K562 (cell line): ENCODE measurements around the gene TAL1. TPM values are rescaled to one million over a fixed set of nuclear protein-coding genes. Genes with fewer than 3 reads are reported as not detected.

Source experiments
- CHCHD3 ChIP-seq: fragments of 250-450 bp; sonication (Bioruptor Pico); IDR thresholded peaks from 2 replicates; pipeline ENCODE4 v2.1.2; 2022; ENCODE audit warnings: mild to moderate bottlenecking
- DMBX1 ChIP-seq: fragments of 250-450 bp; sonication (Bioruptor Pico); IDR thresholded peaks from 2 replicates; pipeline ENCODE4 v1.8.0; 2022; ENCODE audit warnings: inconsistent platforms, mild to moderate bottlenecking, moderate library complexity, borderline replicate concordance
- ELF1 ChIP-seq: fragments of 200-800 bp; sonication (Bioruptor generic); IDR thresholded peaks from 2 replicates; pipeline ENCODE4 v1.6.1; 2016; ENCODE audit warnings: missing genetic modification characterization, missing compliant biosample characterization
- ILK ChIP-seq: fragments of 450-650 bp; IDR thresholded peaks from 2 replicates; pipeline ENCODE4 v1.6.1; 2016; ENCODE audit warnings: missing genetic modification characterization, low read depth, mild to moderate bottlenecking, missing compliant biosample characterization, moderate library complexity, borderline replicate concordance
- JUNB ChIP-seq: fragments of 450-650 bp; formaldehyde crosslinking; conservative IDR thresholded peaks from 2 replicates; pipeline ENCODE4 v1.4.0; 2020; ENCODE audit warnings: mild to moderate bottlenecking
- KDM2B ChIP-seq: fragments of 250-450 bp; sonication (Bioruptor Pico); IDR thresholded peaks from 2 replicates; pipeline ENCODE4 v1.8.0; 2021; ENCODE audit warnings: mild to moderate bottlenecking, moderate library complexity
- KLF16 ChIP-seq: IDR thresholded peaks from 2 replicates; pipeline ENCODE4 v1.6.1; 2016; ENCODE audit warnings: antibody characterized with exemption
- NFIX ChIP-seq: fragments of 250-450 bp; sonication (Bioruptor Pico); IDR thresholded peaks from 2 replicates; pipeline ENCODE4 v1.4.0; 2020; ENCODE audit warnings: low read depth, mild to moderate bottlenecking, moderate library complexity
- PURB ChIP-seq: sonication (generic); formaldehyde crosslinking; IDR thresholded peaks from 2 replicates; pipeline ENCODE4 v1.9.0; 2021; ENCODE audit warnings: low read depth, mild to moderate bottlenecking, missing genetic modification reagents
- RBBP5 ChIP-seq: fragments of 200-600 bp; sonication (generic); IDR thresholded peaks from 2 replicates; pipeline ENCODE4 v1.6.1; 2012; ENCODE audit warnings: borderline replicate concordance, mild to moderate bottlenecking, low read length, control low read depth, inconsistent platforms; ENCODE audit not compliant: insufficient read depth, poor library complexity, severe bottlenecking
- ZNF347 ChIP-seq: fragments of 450-650 bp; formaldehyde crosslinking; IDR thresholded peaks from 2 replicates; pipeline ENCODE4 v1.4.0; 2020; ENCODE audit warnings: low read depth, mild to moderate bottlenecking, moderate library complexity
- ZNF431 ChIP-seq: sonication (generic); formaldehyde crosslinking; IDR thresholded peaks from 2 replicates; pipeline ENCODE4 v1.8.0; 2022; ENCODE audit warnings: mild to moderate bottlenecking, missing genetic modification reagents
- polyA plus RNA-seq, 8 experiments: library from polyadenylated mRNA; depleted of rRNA in 4 of 8; stranded (reverse) in 5 of 8; unstranded in 3 of 8; fragments of >200 nt; fragmentation: Nextera tagmentation in 2 of 8; fragmentation: Illumina TruSeq in 1 of 8; extraction: Ambion mirVana in 2 of 8; extraction: Trizol in 1 of 8; gene quantifications; 2 replicates each; pipeline versions ENCODE4 v1.2.1 to v1.2.3, GENCODE V29; 2011 to 2014; ENCODE audit warnings: inconsistent platforms in 1 of 8, missing spikeins in 1 of 8
- total RNA-seq, 7 experiments: library from RNA; depleted of rRNA in 6 of 7; stranded (reverse); fragments of >200 nt in 6 of 7; fragmentation: Illumina TruSeq in 2 of 7; extraction: Trizol in 2 of 7; gene quantifications; 2 replicates each; pipeline versions ENCODE4 v1.2.1 to v1.2.3, GENCODE V29; 2011 to 2021; ENCODE audit warnings: low replicate concordance in 1 of 7
- TF ChIP-seq, protein P1 (sequence below), 2 experiments: IDR thresholded peaks; 2 replicates each; pipeline ENCODE4 v1.6.1; 2012; ENCODE audit warnings: improper control_type of control experiment in 2 of 2, low read depth in 2 of 2, low read length in 2 of 2, borderline replicate concordance in 1 of 2
- TF ChIP-seq, protein P2 (sequence below): fragments of 250-450 bp; sonication (Bioruptor Pico); IDR thresholded peaks from 2 replicates; pipeline ENCODE4 v1.5.0; 2021; ENCODE audit warnings: mild to moderate bottlenecking, moderate library complexity
- TF ChIP-seq, protein P3 (sequence below): sonication (generic); IDR thresholded peaks from 2 replicates; pipeline ENCODE4 v1.6.1; 2016
- TF ChIP-seq, protein P4 (sequence below): fragments of 450-650 bp; IDR thresholded peaks from 2 replicates; pipeline ENCODE4 v1.6.1; 2017; ENCODE audit warnings: mild to moderate bottlenecking, moderate library complexity
- TF ChIP-seq, protein P5 (sequence below): IDR thresholded peaks from 3 replicates; pipeline ENCODE4 v1.6.1; 2011; ENCODE audit warnings: borderline replicate concordance, mild to moderate bottlenecking; ENCODE audit not compliant: insufficient read length, insufficient read depth

Gene TAL1
- total and polyA plus RNA-seq, 9 of the 15 experiments (the other 6 are each of a cell fraction or from before 2014, with no cell fraction given) = 18.5 to 106 (median 59.7) TPM

DNA sequence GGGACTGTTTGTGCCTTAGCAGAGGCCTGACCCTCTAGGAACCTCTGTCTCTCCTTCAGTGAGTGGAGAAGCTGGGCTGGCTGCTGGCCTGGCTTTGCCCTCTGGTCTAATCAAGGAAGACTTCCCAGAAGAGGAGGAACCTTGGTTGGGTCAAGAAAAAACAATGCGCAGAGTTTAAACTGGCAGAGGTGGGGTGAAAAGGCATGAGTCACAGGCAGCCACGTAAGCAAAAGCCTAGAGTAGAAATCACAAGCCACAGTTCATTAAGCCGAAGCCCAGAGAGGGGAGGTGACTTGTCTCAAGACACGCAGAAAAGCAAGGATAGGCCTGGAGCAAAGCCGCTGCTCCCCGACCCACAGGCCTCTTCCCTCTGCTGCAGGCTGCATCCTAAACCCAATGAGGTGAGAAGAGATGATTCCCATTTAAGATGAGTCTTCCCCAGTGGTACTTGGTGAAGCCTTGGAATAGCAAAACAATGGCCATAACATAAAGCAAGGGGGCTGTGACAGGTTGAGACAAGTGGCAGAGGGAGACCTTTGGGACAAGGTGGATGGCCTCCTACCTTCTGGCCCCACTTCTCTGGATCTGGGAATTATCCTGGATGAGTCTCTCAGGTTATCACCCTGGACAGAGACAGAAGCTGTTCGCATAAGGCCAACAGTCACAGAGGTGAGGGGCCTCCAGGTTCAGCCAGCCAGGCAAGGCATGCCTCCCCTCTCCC, 49.9 kb downstream of the TAL1 start (continued):
- TF ChIP-seq JUNB (CRISPR knock-in tag) (0 out of 2 replicates have a peak, but pooled peaks have one; percentile 22), DMBX1 (CRISPR knock-in tag) (peak; percentile 59), KLF16 (no peak), RBBP5 (peak; percentile 9), ELF1 (no peak), PURB (no peak), ZNF347 (no peak), CHCHD3 (CRISPR knock-in tag) (no peak), ILK (tag) (no peak), NFIX (no peak), ZNF431 (CRISPR knock-in tag) (no peak), KDM2B (CRISPR knock-in tag) (no peak)
- TF ChIP-seq, protein P1, sequence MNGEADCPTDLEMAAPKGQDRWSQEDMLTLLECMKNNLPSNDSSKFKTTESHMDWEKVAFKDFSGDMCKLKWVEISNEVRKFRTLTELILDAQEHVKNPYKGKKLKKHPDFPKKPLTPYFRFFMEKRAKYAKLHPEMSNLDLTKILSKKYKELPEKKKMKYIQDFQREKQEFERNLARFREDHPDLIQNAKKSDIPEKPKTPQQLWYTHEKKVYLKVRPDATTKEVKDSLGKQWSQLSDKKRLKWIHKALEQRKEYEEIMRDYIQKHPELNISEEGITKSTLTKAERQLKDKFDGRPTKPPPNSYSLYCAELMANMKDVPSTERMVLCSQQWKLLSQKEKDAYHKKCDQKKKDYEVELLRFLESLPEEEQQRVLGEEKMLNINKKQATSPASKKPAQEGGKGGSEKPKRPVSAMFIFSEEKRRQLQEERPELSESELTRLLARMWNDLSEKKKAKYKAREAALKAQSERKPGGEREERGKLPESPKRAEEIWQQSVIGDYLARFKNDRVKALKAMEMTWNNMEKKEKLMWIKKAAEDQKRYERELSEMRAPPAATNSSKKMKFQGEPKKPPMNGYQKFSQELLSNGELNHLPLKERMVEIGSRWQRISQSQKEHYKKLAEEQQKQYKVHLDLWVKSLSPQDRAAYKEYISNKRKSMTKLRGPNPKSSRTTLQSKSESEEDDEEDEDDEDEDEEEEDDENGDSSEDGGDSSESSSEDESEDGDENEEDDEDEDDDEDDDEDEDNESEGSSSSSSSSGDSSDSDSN (IDR thresholded peaks at IDR 0.05; ENCODE audit: borderline replicate concordance in 1 of 2, low read depth in 2 of 2, low read length in 2 of 2) = no peak
- TF ChIP-seq, protein P2, sequence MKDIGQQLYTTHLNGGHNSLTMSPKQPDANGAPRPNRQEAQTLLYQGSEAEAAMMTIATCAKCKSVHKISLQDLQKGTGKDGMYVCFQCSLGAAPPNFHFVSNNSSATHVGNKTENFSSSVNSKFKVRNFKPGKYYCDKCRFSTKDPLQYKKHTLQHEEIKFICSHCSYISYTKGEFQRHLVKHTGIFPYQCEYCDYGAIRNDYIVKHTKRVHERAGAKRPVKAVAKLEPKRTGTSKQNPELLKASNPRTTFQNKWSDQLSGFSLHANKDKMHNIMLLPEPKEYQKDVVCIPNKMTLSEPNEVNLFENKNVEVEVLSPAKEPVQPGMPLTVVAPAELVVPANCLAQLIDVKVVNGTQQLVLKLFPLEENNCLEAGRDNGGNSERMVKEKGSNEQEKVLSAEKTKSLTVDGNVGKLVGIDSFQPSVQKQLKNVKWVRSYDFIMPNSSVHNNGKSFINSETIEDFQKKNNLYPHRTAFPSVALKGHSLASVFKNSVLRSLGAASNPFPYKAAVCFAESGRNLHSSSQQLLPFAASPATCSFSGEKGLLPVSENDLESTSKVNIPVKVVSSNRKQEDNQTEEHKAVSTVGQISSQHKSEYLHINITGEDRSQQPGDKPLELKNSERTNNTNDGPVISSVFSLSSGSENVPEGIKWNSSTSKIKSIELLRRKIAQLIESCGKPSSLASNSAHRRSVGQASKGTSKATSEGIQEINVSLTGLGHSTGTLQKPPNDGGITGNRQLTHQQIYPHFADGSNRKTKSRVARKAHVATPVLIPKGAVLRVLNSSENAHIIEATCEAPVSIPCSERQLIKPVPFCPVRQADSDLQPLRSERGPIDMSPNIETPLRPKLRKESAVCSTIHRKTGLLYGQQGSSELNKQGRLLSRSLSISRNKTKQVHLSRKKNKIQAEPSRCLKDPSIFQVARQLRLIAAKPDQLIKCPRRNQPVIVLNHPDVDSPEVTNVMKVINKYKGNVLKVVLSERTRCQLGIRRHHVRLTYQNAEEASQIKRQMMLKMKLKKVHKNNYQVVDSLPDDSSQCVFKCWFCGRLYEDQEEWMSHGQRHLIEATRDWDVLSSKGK (CRISPR knock-in tag) = no peak
- TF ChIP-seq, protein P3, sequence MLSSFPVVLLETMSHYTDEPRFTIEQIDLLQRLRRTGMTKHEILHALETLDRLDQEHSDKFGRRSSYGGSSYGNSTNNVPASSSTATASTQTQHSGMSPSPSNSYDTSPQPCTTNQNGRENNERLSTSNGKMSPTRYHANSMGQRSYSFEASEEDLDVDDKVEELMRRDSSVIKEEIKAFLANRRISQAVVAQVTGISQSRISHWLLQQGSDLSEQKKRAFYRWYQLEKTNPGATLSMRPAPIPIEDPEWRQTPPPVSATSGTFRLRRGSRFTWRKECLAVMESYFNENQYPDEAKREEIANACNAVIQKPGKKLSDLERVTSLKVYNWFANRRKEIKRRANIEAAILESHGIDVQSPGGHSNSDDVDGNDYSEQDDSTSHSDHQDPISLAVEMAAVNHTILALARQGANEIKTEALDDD = no peak
- TF ChIP-seq, protein P4, sequence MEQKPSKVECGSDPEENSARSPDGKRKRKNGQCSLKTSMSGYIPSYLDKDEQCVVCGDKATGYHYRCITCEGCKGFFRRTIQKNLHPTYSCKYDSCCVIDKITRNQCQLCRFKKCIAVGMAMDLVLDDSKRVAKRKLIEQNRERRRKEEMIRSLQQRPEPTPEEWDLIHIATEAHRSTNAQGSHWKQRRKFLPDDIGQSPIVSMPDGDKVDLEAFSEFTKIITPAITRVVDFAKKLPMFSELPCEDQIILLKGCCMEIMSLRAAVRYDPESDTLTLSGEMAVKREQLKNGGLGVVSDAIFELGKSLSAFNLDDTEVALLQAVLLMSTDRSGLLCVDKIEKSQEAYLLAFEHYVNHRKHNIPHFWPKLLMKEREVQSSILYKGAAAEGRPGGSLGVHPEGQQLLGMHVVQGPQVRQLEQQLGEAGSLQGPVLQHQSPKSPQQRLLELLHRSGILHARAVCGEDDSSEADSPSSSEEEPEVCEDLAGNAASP = no peak
- TF ChIP-seq, protein P5, sequence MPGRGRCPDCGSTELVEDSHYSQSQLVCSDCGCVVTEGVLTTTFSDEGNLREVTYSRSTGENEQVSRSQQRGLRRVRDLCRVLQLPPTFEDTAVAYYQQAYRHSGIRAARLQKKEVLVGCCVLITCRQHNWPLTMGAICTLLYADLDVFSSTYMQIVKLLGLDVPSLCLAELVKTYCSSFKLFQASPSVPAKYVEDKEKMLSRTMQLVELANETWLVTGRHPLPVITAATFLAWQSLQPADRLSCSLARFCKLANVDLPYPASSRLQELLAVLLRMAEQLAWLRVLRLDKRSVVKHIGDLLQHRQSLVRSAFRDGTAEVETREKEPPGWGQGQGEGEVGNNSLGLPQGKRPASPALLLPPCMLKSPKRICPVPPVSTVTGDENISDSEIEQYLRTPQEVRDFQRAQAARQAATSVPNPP = no peak
